HG02642 (cell line): ENCODE data around the gene TUBA4B.
"Not testable (repeated sequence)": the region's sequence is repeated elsewhere in the genome, so short reads cannot be mapped to it uniquely, and the experiment has no call there.

ENCODE experiments used
- ATAC-seq: cut with Tn5 transposase; IDR thresholded peaks from one replicate; pipeline ENCODE4 v1.9.1; 2021; ENCODE audit warnings: mild to moderate bottlenecking; ENCODE audit not compliant: unreplicated experiment, poor library complexity

The TUBA4B gene

DNA sequence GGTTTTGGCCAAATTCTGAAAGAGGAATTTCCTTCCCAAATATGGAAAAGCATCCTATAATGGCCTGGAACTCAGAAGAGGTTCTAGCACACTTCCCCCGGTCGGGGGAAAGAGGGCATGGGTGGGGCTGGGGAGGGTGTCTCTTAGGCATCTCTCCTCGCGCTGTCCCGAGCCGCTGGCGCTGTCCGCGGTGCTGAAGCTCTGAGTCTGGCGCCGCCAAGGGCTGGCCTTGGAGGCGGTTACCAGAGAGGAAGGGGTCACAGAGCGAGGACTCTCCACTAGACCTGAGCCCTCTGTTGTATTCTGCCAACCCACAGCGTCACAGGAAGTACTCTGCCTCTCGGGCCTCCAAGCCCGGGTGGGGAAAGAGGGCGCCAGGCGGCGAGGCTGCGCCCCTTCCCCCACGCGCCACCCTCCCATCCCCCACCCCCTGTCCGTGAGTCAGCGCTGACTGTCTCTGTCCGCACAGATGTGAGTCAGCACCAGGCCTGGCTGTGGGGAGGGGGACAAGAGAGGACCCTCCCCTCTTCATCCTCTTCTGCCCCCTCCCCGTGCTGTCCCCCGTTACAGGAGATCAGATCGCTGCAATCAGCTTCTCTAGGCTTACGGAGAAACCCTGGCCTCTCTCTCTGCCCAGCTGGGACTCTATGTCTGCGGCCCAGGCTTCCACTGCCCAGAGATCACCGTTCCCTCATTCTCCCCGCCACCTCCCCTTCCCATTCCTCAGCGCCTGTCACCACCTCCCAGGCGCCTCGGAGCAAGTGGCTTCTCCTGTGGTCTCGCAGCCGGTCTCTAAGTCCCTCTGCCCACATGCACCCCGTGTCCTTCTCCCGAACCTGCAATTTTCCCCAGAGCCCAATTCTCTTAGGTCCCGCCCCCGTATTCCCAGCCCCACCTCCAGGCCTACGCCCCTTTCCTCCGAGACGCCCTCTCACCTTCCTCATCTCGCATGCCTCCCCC is 55.4 kb downstream of the TUBA4B start:
- ATAC-seq, result no peak

DNA sequence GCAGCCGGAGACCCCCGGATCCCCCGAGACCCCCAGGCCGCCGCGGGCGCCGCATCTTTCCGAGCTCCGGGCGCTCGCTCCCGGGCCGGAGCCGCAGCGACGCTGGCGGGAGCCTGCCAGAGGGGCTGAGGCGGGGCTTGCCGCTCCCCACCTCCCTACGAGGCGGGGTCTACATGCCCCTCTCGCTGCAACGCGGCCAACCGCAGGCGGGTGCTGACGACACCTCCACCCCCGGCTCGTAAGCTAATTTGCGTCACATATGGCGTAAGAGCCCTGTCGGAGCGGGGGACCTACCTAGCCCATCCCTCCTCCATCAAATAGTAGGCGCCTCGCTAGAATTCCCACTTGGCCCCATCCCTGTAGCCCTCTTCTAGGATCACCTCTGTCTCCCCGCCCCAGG is 56.2 kb downstream of the TUBA4B start, which contains the start of gene PTPRN:
Gene PTPRN (minus strand): TSS at position 124 of the 400 bp plus-strand sequence. CDS start 69 bp downstream, at position 55.
- ATAC-seq, result no peak

DNA sequence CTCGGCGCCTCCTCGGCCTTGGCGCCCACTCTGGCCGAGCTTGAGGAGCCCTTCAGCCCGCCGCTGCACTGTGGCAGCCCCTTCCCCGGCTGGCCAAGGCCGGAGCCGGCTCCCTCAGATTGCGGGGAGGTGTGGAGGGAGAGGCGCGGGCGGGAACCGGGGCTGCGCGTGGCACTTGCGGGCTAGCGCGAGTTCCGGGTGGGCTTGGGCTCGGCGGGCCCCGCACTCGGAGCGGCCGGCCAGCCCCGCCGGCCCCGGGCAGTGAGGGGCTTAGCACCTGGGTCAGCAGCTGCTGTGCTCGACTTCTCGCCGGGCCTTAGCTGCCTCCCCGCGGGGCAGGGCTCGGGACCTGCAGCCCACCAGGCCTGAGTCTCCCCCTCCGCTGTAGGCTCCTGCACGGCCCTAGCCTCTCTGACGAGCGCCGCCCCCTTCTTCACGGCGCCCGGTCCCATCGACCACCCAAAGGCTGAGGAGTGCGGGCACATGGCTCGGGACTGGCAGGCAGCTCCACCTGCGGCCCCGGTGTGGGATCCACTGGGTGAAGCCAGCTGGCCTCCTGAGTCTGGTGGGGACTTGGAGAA is 59.7 kb downstream of the TUBA4B start:
- ATAC-seq, result not testable (repeated sequence)

DNA sequence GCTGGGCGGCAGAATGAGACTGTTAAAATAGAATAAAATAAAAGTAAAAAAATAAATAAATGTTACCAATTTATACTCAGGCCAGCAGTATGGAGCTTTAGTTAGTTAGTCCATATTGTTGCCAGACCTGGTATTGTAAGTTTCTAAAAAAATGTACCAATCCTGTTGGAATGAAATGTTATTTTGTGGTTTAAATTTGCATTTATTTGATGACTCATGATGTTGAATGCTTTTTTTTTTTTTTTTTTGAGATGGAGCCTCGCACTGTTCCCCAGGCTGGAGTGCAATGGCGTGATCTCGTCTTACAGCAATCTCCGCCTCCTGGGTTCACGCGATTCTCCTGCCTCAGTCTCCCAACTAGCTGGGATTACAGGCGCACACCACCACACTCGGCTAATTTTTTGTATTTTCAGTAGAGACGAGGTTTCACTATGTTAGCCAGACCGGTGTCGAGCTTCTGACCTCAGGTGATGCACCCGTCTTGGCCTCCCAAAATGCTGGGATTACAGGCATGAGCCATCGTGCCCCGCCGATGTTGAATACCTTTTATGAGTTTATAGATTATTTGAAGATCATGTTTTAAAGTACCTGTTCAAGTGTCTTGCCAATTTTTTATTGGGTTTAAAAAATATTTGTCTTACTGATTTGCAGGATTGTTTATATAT is 61.9 kb downstream of the TUBA4B start:
- no peak for ATAC-seq
